Measurements from ENCODE around the gene KIF5A.
A peak's percentile ranks its signal among the peaks of the same experiment; 100 is the strongest.

The KIF5A gene

GRCh38 chr12:57620245-57620935, 70.5 kb downstream of the KIF5A start:
- DNase-seq (ENCODE audit: low spot score) = no peak

GRCh38 chr12:57620936-57621496, 71.2 kb downstream of the KIF5A start:
- no peak for DNase-seq (ENCODE audit: low spot score)

GRCh38 chr12:57621497-57622292, 71.9 kb downstream of the KIF5A start:
- DNase-seq (ENCODE audit: low spot score) = peak; percentile 54

- no peak for DNase-seq (ENCODE audit: low spot score)
Observed at GRCh38 chr12:57622293-57623245, 72.7 kb downstream of the KIF5A start.

DNA sequence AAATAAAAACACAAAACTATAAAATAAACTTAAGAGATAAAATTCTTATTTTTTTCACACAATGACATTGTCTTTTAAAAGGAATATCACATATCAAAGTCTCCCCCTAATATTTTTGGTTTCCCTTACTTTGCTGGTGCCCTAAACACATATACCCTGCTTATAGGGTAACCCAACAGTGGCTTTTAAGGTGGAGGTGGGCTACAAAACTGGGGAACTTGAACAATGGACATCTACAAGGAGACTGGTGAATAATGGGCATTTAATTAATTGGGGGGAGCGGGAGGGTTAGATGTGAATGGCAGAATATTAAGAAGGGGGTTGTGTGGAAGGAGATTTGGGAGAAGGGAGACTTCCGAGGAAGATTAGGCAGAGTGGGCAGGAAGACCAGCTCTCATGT, 73.5 kb downstream of the KIF5A start:
- DNase-seq (ENCODE audit: low spot score) = no peak

GRCh38 chr12:57623811-57624390, 74.1 kb downstream of the KIF5A start:
- no peak for DNase-seq (ENCODE audit: low spot score)

GRCh38 chr12:57624441-57625220, 74.8 kb downstream of the KIF5A start:
- DNase-seq (ENCODE audit: low spot score) = no peak

GRCh38 chr12:57625261-57626032, 75.6 kb downstream of the KIF5A start:
- DNase-seq (ENCODE audit: low spot score) = no peak

DNA sequence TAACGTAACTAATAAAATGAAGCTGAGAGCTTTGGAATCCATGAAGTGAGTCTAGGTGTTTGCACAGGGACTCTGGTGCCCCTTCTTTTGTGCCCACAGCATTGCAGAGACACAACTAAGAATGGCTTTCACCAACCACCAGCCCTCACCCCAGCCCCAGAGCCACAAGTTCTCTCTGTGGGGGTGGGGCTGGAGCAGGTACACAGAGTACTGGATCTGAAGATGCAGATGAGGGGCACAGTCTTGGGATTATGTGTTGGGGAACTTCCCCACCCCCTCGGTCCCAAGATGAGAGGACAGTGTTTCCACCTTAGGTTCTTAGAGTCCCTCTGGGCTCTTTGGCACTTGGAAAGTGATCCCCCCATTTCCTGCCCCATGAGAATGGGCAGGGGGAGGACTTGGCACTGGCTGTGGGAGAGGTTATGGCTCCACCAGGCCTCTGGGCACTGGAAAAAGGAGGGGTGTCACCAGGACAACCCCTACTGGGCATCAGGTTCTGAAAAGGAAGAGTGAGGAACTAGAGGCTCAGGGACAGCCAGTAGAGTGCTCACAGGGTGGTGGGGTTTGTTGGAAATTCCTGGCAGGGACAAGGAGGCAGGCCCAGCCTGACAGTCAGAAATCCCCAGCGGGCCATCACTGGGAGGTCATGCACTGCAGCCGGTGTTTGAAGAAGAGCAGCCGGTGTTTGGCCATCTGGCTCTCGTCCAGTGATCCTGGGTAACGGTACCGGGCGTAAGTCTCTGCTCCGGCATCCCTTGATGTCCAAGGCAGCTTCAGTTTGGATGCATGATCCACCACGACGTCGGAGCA, 76.5 kb downstream of the KIF5A start:
- DNase-seq (ENCODE audit: low spot score) = no peak

DNA sequence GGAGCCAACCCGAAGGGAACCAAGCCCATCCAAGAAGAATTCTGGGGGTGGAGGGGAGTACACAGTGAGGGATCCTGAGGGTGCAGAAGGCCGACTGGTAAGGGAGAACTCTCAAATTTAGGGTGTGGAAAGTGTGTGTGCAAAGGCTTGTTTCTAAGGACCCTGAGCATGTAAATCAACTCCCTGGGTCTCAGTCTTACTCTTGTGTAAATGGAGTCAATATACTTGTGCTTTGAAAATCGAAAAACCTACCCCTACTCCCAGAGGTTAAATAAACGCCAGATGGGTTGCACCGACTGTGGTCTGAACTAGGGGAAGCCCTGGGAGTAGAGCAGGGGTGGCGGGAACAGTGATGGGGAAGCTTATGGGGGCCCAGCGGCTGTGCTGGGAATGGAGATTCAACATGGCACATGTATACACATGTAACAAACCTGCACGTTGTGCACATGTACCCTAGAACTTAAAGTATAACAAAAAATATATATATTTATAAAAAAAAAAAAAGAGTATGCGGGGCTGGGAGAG, 77.1 kb downstream of the KIF5A start:
- DNase-seq (ENCODE audit: low spot score) = no peak

- peak; percentile 35 for DNase-seq (ENCODE audit: low spot score)
Observed at GRCh38 chr12:57627501-57628279, 77.8 kb downstream of the KIF5A start.

DNA sequence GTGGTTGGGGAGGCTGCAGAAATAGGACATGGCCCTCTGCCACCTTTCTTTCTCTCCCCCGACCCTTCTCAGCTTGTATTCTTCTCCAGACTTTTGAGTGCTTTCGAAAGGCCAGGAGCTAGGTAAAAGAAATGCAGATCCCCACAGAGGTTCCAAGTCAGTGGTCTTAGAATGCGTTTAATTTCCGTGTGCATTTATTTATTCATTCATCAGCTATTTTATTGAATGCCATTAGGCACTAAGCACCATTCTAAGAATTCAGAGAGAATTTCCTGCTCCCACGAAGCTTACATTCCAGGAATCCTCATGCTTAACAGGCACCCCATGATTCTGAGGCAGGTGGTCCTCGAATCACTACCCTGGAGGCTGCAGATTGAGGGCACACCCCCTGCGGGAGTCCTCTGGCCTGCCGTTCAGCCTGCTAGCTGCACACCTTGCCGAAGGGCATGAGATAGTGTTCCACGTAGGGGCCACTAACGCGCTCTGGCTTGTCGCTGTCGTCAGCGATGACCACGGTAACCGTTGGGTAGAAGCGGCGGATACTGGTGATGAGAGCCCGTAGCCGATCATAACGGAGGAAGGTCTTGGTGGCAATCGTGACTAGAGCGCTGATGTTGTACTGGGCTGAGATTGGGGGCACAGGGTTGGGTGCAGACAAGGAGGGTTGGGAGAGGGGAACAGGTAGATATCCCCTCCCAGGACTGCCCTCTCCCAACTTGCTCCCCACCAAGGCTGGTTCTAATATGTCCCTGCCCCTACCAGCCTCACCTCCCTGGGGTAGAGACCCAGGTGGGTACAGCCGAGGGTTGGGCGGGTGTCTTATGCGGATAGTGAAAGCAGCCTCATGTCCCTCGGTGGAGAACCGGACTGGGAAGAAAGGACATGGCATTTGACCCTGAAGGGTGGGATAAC, 78.7 kb downstream of the KIF5A start:
- no peak for DNase-seq (ENCODE audit: low spot score)

GRCh38 chr12:57629897-57630471, 80.1 kb downstream of the KIF5A start:
- DNase-seq (ENCODE audit: low spot score) = no peak

DNA sequence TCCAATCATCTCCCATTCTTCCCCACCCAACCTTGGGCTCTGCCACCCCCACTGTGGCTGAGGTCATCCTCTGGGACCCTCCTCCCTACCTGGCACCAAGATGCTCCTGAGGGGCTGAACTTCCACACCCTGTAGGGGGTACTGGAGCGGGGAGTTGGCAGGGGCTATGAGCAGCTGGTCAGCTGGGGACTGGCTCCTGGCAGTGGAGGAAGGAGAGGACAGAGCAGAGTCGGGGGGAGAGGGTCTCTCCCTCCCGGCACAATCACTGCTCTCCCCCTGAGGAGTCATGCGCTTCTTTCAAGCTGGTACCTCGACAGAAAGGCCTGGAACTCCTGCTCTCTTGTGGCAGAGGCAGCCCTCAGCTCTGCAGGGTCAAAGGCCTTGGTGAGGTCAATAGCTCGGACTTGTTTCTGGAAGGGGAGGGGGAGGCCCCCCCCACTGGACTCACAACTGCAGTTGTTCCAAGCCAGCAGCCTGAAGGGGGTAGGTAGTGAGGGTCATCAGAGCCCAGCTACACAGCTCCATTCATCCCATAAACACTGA, 81.1 kb downstream of the KIF5A start:
- no peak for DNase-seq (ENCODE audit: low spot score)

DNA sequence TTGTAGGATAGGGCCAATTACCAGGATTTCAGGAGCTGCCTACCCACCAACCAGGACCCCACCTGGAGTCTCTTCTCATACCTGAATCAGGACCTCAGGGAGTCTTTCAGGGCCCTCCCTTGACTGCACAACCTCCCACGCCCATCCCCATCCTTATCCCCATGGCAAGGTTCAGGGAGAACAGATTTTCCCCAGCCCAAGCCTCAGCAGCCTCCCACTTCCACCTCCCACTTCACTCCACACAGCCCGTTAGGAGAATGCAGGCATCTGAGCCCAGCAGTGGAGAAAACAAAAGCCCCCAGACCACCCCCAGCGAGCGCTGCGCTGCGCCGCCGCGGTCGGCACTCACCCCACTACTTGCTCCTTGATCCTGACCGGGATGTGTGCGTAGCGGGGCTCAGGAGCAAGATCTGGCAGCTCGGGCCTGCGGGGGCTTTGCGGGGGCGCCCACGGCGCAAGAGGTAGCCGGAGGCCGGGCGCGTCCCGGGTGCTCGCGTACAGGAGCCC, 81.8 kb downstream of the KIF5A start:
- no peak for DNase-seq (ENCODE audit: low spot score)
